ENCODE data around the gene MUC22. TPM values are rescaled to one million over a fixed set of nuclear protein-coding genes. Genes with fewer than 3 reads are reported as not detected.

The MUC22 gene
- total and polyA plus RNA-seq, 2 of the 4 experiments (the other 2 are of a cell fraction) = 0.02 TPM; not detected in 1

DNA sequence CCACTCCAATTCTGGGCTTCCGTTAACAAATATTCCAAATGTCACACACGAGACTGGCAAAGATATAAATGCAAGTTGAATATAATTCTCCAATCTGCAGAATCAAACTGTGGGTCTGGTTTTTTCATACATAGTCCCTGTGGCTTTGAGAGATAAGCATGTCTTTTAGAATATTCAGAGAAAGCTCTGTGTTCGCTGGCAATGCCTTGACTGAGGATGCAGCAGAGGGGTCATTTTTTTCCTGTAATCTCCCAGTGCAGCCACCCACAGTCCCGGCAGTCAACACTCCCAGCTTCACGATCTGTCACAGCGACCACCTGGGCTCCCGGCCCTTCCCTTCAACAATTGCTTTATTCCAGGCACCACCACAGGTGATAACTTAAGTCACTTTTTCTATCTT is 30.5 kb downstream of the MUC22 start:
- Histone ChIP-seq H3K36me3 (ENCODE audit: control insufficient read depth, insufficient read depth, low read length) (no peaks in the 10 kb centered on the region), H2AK5ac (ENCODE audit: low read depth, low read length) (no peak overlapping the region), H4K91ac (ENCODE audit: insufficient read depth, low read depth, low read length) (no peak overlapping the region), H3K23ac (ENCODE audit: low read depth, low read length) (no peak overlapping the region), H3K4ac (ENCODE audit: low read depth, low read length) (no peak overlapping the region), H3K9ac (ENCODE audit: low read depth, low read length) (no peak overlapping the region), H4K5ac (ENCODE audit: low read depth, low read length) (no peak overlapping the region), H2BK120ac (ENCODE audit: low read depth, low read length) (no peak overlapping the region), H4K20me1 (ENCODE audit: insufficient read depth, low read length) (no peaks in the 10 kb centered on the region), H3K79me1 (ENCODE audit: low read depth in 1 of 2, low read length in 2 of 2) (no peaks in the 10 kb centered on the region), H2BK20ac (ENCODE audit: low read depth, low read length) (no peak overlapping the region), H3K9me1 (ENCODE audit: insufficient read depth, low read length) (peaks cover 9% of the 10 kb centered on the region; the same call in 1 of the 2 replicates), H3K14ac (replicated peaks; ENCODE audit: low read depth, low read length) (no peak overlapping the region), H3K4me2 (ENCODE audit: low read depth, low read length) (no peak overlapping the region), H4K8ac (ENCODE audit: low read depth in 2 of 2, low read length in 2 of 2) (no peak overlapping the region), H3K56ac (ENCODE audit: extremely low read depth, insufficient read depth, low read length) (no peak overlapping the region), H2BK5ac (ENCODE audit: low read depth, low read length, poor library complexity, severe bottlenecking) (no peak overlapping the region), H2AFZ (replicated peaks; ENCODE audit: low read length, poor library complexity) (no peak overlapping the region), H3K27me3 (ENCODE audit: control insufficient read depth, insufficient read depth, low read length) (peaks cover 21% of the 10 kb centered on the region), H3K4me1 (ENCODE audit: control insufficient read depth, insufficient read depth, low read length) (peaks cover 8% of the 10 kb centered on the region), H2BK15ac (ENCODE audit: low read depth, low read length) (no peak overlapping the region), H3K4me3 (ENCODE audit: insufficient read depth, low read depth, low read length) (no peak overlapping the region), H3K18ac (ENCODE audit: low read depth, low read length) (no peak overlapping the region), H2AK9ac (replicated peaks; ENCODE audit: low read depth, low read length, poor library complexity) (no peak overlapping the region), H3K9me3 (ENCODE audit: control insufficient read depth, insufficient read depth, low read length) (peaks cover 2% of the 10 kb centered on the region; the same call in 1 of the 2 replicates), H3K27ac (ENCODE audit: insufficient read depth, low read length) (no peak overlapping the region)
- no TSS peak for BruUV-seq (replicated peaks)
- ATAC-seq (ENCODE audit: low read depth) = no peak
- intact Hi-C loops (cut with micrococcal nuclease) = no loop called here
- POLR2A ChIA-PET (ENCODE audit: unreplicated experiment) = no interaction called here
- in situ Hi-C loops (cut with MboI; ENCODE audit: low sequenced_read_pairs) = no loop called here
- dilution Hi-C loops (cut with HindIII; ENCODE audit: low sequenced_read_pairs, unreplicated experiment) = no loop called here
- no peak for DNase-seq
- TF ChIP-seq BHLHE40 (IDR thresholded peaks at IDR 0.05; ENCODE audit: low read depth, low read length) (no peak), RAD21 (IDR thresholded peaks at IDR 0.05; ENCODE audit: low read length) (no peak), MAFK (IDR thresholded peaks at IDR 0.05; ENCODE audit: low read depth, low read length) (no peak), USF2 (IDR thresholded peaks at IDR 0.05; ENCODE audit: low read depth, low read length) (no peak), NFE2L2 (IDR thresholded peaks at IDR 0.05; ENCODE audit: low read depth, low read length) (no peak), CHD1 (IDR thresholded peaks at IDR 0.05; ENCODE audit: low read depth, low read length) (no peak), CEBPB (IDR thresholded peaks at IDR 0.05; ENCODE audit: low read depth, low read length) (no peak), MAZ (IDR thresholded peaks at IDR 0.05; ENCODE audit: borderline replicate concordance, low read depth, low read length) (no peak), SMC3 (IDR thresholded peaks at IDR 0.05; ENCODE audit: low read depth, low read length) (no peak), MXI1 (IDR thresholded peaks at IDR 0.05; ENCODE audit: borderline replicate concordance, low read depth, low read length) (no peak), POLR2A (IDR thresholded peaks at IDR 0.05; ENCODE audit: low read depth, low read length) (no peak), RFX5 (IDR thresholded peaks at IDR 0.05; ENCODE audit: low read depth, low read length) (no peak)
- CTCF ChIA-PET = no interaction called here
- WGBS, 2 experiments (ENCODE audit: extremely low coverage in 2 of 2, insufficient read length in 1 of 2) = 40% methylated on average over 1 of the region's 7 CpGs; no CpG with 5 or more reads in 1 of the 2 experiments

Data from IMR-90 (cell line).